Retina (tissue), 1 donor: ENCODE measurements around the gene OR4D6.
"Not testable (repeated sequence)": the region's sequence is repeated elsewhere in the genome, so short reads cannot be mapped to it uniquely, and the experiment has no call there.

Source experiments
- DNase-seq: peaks from one replicate; pipeline ENCODE4 v3.0.0-alpha.2; 2016

Gene OR4D6

GRCh38 chr11:59456661-59457060 lies at the start of gene OR4D6:
Gene OR4D6, plus strand, starts transcription at chr11:59456961. Its CDS starts 0 bp downstream, at chr11:59456961.
- DNase-seq: no peak

- no peak for DNase-seq
These were observed 43.1 kb upstream of the OR4D6 start for GRCh38 chr11:59413646-59414045.

- DNase-seq: no peak
These were observed 41.6 kb upstream of the OR4D6 start for GRCh38 chr11:59415111-59415510.

- DNase-seq: no peak
These were observed 40.1 kb upstream of the OR4D6 start for GRCh38 chr11:59416613-59417012.

GRCh38 chr11:59417023-59417422 lies 39.7 kb upstream of the OR4D6 start:
- DNase-seq: no peak

GRCh38 chr11:59418156-59418555 lies 38.6 kb upstream of the OR4D6 start:
- DNase-seq: no peak

GRCh38 chr11:59423835-59424234 lies 32.9 kb upstream of the OR4D6 start:
- DNase-seq: no peak

GRCh38 chr11:59425131-59425530 lies 31.6 kb upstream of the OR4D6 start:
- no peak for DNase-seq

GRCh38 chr11:59426361-59427067 lies 30.2 kb upstream of the OR4D6 start, which contains the start of gene OR5A2:
Gene OR5A2, minus strand, starts transcription at chr11:59426413. Its CDS starts 3,460 bp downstream, at chr11:59422953.
- DNase-seq: peak; percentile 77

GRCh38 chr11:59427068-59427382 lies 29.7 kb upstream of the OR4D6 start:
- no peak for DNase-seq

GRCh38 chr11:59429924-59430516 lies 26.7 kb upstream of the OR4D6 start:
- peak; percentile 50 for DNase-seq

GRCh38 chr11:59436169-59436568 lies 20.6 kb upstream of the OR4D6 start, which contains the start of gene OR5A1:
Gene OR5A1, plus strand, starts transcription at chr11:59436469. Its CDS starts 6,700 bp downstream, at chr11:59443169.
- DNase-seq: no peak

GRCh38 chr11:59437770-59438169 lies 19.0 kb upstream of the OR4D6 start:
- DNase-seq: no peak

GRCh38 chr11:59445624-59446023 lies 11.1 kb upstream of the OR4D6 start:
- not testable (repeated sequence) for DNase-seq

- no peak for DNase-seq
These were observed 8.3 kb upstream of the OR4D6 start for GRCh38 chr11:59448484-59448883.

GRCh38 chr11:59459916-59460315 lies 3.2 kb downstream of the OR4D6 start:
- DNase-seq: no peak

GRCh38 chr11:59463190-59463641 lies 6.5 kb downstream of the OR4D6 start:
- no peak for DNase-seq

GRCh38 chr11:59473015-59473414 lies 16.3 kb downstream of the OR4D6 start, which contains the start of gene OR4D10:
Gene OR4D10, plus strand, starts transcription at chr11:59473315. Its CDS starts 4,115 bp downstream, at chr11:59477430.
- DNase-seq: no peak

GRCh38 chr11:59475176-59475575 lies 18.4 kb downstream of the OR4D6 start:
- DNase-seq: no peak

GRCh38 chr11:59479906-59480305 lies 23.1 kb downstream of the OR4D6 start:
- no peak for DNase-seq

- DNase-seq: peak; percentile 1
These were observed 23.6 kb downstream of the OR4D6 start for GRCh38 chr11:59480359-59480758.

GRCh38 chr11:59501931-59502330 lies 45.2 kb downstream of the OR4D6 start:
- no peak for DNase-seq

- no peak for DNase-seq
These were observed 46.5 kb downstream of the OR4D6 start, which contains the start of gene OR4D11 for GRCh38 chr11:59503276-59503675. Gene OR4D11, plus strand, starts transcription at chr11:59503576. Its CDS starts 0 bp downstream, at chr11:59503576.
